AG04449 (cell line): ENCODE data around the gene ITGB6.

ENCODE experiments used
- CTCF ChIA-PET: fragments of 350-600 bp; formaldehyde crosslinking; extraction: SDS; loops from one replicate; lab custom pipeline; 2021; ENCODE audit warnings: antibody characterized with exemption; lab: Yijun Ruan, JAX
- POLR2A ChIA-PET: fragments of 400-600, 350-600 bp; formaldehyde crosslinking; extraction: SDS; loops from one replicate; lab custom pipeline; 2020; ENCODE audit warnings: antibody characterized with exemption, inconsistent platforms; lab: Yijun Ruan, JAX
- DNase-seq: peaks from one replicate; pipeline ENCODE4 v3.0.0-alpha.2; 2010; ENCODE audit warnings: low read depth, low spot score
- H3K4me3 ChIP-seq: 2 replicates; pipeline ENCODE4 v1.5.1; 2011; ENCODE audit warnings: low read depth, mild to moderate bottlenecking, control low read depth, low read length
- TF ChIP-seq, protein P1 (sequence below): IDR thresholded peaks from one replicate; pipeline ENCODE4 v1.5.1; 2011; ENCODE audit warnings: mild to moderate bottlenecking, moderate library complexity, low read length, control low read depth, inconsistent platforms; ENCODE audit not compliant: insufficient read depth; ENCODE audit errors: missing control alignments

ITGB6 gene

GRCh38 chr2:160208655-160209515 lies 8.8 kb upstream of the ITGB6 start:
- TF ChIP-seq, protein P1, sequence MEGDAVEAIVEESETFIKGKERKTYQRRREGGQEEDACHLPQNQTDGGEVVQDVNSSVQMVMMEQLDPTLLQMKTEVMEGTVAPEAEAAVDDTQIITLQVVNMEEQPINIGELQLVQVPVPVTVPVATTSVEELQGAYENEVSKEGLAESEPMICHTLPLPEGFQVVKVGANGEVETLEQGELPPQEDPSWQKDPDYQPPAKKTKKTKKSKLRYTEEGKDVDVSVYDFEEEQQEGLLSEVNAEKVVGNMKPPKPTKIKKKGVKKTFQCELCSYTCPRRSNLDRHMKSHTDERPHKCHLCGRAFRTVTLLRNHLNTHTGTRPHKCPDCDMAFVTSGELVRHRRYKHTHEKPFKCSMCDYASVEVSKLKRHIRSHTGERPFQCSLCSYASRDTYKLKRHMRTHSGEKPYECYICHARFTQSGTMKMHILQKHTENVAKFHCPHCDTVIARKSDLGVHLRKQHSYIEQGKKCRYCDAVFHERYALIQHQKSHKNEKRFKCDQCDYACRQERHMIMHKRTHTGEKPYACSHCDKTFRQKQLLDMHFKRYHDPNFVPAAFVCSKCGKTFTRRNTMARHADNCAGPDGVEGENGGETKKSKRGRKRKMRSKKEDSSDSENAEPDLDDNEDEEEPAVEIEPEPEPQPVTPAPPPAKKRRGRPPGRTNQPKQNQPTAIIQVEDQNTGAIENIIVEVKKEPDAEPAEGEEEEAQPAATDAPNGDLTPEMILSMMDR = peak; percentile 20
- CTCF ChIA-PET = interaction anchor here (1.0 to 5.4 kb wide), 12 partner anchors 11 to 786 kb away, joined by 3 to 46 read pairs (median 6); no protein-coding TSS in a partner anchor
- DNase-seq = no peak
- POLR2A ChIA-PET = interaction anchor here (0.5 to 2.1 kb wide), 8 partner anchors 11 to 61 kb away, joined by 3 to 9 read pairs (median 4); no protein-coding TSS in a partner anchor
- H3K4me3 ChIP-seq = no peak overlapping the region

DNA sequence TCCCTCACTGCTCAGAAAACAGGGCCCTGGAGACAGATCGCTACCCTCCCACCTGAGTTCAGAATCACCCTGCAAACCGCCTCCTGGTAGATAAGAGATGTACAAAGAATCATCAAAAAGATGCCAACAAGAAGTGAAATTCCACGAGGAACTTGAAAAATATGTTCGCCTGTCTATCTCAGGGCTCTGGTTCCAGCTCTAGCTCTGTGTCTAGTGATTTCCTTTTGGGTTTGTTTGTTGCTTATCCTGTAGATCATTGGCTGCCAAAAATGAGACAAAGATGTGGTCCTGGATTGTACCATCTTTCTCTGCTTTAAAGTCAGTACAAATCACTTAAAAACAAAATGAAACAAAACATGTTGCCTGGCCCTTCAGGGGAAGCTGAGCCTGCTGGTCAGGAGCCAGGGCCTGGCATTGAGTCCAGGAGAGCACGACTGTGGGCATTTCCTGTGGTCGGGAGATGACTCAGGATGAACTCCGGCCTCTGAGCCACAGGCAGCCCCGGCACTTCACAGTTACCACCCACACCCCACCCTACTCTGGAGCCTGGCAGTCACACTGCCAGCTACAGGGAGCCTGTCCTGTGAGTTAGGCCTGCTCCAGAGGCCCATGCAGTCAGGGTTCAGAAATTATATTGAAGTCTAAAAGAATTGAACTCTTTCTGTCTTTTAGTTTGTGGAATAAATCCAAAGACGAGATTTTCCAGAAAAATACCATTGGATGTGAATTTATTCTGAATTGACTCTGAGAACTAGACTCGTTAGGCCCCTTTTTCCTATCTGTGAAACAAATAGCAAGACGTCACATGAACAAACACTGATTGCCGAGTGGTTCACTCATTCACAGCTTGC lies 8.0 kb upstream of the ITGB6 start:
- ChIA-PET POLR2A (interaction anchor here (0.6 to 1.8 kb wide), 4 partner anchors 16 to 762 kb away, joined by 3 to 8 read pairs (median 4); no protein-coding TSS in a partner anchor), CTCF (interaction anchor here (0.8 to 5.4 kb wide), 6 partner anchors 12 to 787 kb away, joined by 3 to 46 read pairs (median 5); no protein-coding TSS in a partner anchor)
- TF ChIP-seq, protein P1 = no peak
- no peak for DNase-seq
- no peak overlapping the region for H3K4me3 ChIP-seq

DNA sequence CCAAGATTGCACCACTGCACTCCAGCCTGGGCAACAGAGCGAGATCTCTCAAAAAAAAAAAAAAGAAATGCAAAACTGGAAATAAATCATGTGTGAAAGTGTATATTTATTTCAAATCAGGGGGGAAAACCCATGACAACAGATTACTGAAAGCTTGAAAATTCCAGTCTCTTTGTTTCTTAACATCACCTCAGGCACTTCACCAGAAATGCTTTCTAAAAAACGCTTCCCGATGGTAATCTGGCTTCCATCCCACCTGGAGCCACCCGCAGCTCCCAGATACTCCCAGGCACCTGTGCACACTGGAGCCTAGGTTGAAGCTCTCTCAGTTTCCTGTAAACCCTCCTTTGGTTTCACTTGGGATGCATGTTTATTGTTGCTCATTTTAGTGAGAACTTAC lies 7.2 kb upstream of the ITGB6 start:
- DNase-seq = no peak
- H3K4me3 ChIP-seq = no peak overlapping the region
- TF ChIP-seq, protein P1 = no peak
- CTCF ChIA-PET = interaction anchor here (0.6 to 5.4 kb wide), 4 partner anchors 10 to 97 kb away, joined by 3 to 46 read pairs (median 3); no protein-coding TSS in a partner anchor
- POLR2A ChIA-PET = interaction anchor here (0.6 to 1.1 kb wide), 2 partner anchors 63 to 762 kb away, joined by 3 to 5 read pairs; no protein-coding TSS in a partner anchor

- ChIA-PET CTCF (no interaction called here), POLR2A (no interaction called here)
- TF ChIP-seq, protein P1 = no peak
- DNase-seq = no peak
- no peak overlapping the region for H3K4me3 ChIP-seq
Observed at GRCh38 chr2:160206436-160206835, 6.4 kb upstream of the ITGB6 start.

GRCh38 chr2:160205505-160205904 lies 5.4 kb upstream of the ITGB6 start:
- no peak for DNase-seq
- ChIA-PET POLR2A (interaction anchor here (0.8 to 1.1 kb wide), 2 partner anchors 9 to 16 kb away, joined by 4 to 8 read pairs; no protein-coding TSS in a partner anchor), CTCF (interaction anchor here (0.8 to 1.6 kb wide), 4 partner anchors 9 to 96 kb away, joined by 3 to 5 read pairs (median 4); no protein-coding TSS in a partner anchor)

More at GRCh38 chr2:160205505-160205904, 5.4 kb upstream of the ITGB6 start:
- TF ChIP-seq, protein P1 = no peak
- H3K4me3 ChIP-seq = no peak overlapping the region
